Embryonic facial prominence (tissue), 1 donor: ENCODE data around the gene ALAS1.

Experiments used
- DNase-seq: peaks from one replicate; pipeline ENCODE4 v3.0.0-alpha.2; 2016; ENCODE audit errors: extremely low spot score

The ALAS1 gene

GRCh38 chr3:52198643-52199608, 966 bp downstream of the ALAS1 start:
- no peak for DNase-seq

DNA sequence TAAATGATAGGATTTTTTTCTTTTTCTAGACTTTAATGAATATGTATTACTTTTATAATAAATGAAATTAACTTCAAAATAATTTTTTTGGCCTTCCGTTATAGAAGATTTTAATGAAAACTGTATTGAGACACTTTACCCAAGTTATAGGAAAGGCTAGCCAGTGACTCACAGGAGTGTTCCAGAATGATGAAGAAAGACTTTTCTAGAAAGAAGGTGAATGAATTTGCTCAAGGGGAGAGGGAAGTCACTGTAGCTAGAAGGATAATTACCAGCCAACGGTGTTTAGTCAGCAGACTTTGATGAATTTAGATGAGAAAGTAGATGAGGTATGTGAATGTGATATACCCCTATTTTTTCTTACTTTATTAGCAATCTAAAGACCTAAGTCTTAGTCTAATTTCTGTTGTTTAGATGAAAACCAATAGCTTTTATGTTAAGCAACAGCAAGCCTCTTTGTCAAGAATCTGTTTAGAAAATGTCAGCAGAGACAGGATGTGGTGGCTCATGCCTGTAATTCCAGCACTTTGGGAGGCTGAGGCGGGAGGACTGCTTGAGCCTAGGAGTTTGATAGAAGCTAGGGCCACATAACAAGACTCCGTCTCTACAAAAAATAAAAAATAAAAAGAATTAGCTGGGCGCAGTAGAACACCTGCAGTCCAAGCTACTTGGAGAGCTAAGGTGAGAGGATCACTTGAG, 3.2 kb downstream of the ALAS1 start:
- DNase-seq: no peak

- no peak for DNase-seq
Measured at GRCh38 chr3:52202384-52203077, 4.6 kb downstream of the ALAS1 start.

DNA sequence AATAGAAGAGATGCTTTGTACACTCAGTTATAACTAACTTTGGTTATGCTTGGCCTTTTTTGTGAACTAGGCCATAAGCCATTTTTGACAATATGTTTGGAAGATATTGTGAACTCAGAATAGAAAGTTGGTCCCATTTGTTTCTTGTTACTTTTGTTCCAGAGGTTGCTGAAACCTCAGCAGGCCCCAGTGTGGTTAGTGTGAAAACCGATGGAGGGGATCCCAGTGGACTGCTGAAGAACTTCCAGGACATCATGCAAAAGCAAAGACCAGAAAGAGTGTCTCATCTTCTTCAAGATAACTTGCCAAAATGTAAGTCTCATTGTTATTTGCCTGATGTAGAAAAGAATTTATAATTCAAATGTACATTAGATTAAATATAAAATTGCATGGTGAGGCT, 5.7 kb downstream of the ALAS1 start:
- no peak for DNase-seq

GRCh38 chr3:52204337-52205073, 6.5 kb downstream of the ALAS1 start:
- no peak for DNase-seq

DNA sequence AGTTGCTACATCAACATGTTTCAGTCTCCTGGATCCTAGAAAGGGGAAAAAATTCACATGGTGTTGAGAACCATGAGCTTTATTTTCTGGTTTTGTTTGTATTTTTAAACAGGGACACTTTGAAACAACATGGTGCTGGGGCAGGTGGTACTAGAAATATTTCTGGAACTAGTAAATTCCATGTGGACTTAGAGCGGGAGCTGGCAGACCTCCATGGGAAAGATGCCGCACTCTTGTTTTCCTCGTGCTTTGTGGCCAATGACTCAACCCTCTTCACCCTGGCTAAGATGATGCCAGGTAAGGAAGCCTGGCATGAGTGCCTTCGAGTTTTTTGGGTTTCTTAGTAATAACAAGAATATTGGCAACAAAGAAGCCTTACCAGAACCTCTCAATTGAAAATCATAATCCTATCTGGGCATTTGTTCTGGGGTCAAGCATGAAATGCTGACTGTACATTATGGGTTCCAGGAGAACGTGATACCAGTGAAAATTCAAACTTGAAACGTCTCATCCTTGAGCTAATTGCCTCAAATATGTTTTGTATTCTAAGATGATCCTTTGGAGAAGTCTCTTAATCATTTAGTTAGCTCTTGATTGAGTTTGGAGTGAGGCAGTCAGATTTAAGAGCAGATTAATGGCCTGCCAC, 7.9 kb downstream of the ALAS1 start:
- no peak for DNase-seq

GRCh38 chr3:52208556-52208955, 10.6 kb downstream of the ALAS1 start:
- DNase-seq: no peak

- no peak for DNase-seq
Measured at GRCh38 chr3:52210037-52210436, 12.1 kb downstream of the ALAS1 start.

- DNase-seq: no peak
Measured at GRCh38 chr3:52210550-52211046, 12.6 kb downstream of the ALAS1 start.

DNA sequence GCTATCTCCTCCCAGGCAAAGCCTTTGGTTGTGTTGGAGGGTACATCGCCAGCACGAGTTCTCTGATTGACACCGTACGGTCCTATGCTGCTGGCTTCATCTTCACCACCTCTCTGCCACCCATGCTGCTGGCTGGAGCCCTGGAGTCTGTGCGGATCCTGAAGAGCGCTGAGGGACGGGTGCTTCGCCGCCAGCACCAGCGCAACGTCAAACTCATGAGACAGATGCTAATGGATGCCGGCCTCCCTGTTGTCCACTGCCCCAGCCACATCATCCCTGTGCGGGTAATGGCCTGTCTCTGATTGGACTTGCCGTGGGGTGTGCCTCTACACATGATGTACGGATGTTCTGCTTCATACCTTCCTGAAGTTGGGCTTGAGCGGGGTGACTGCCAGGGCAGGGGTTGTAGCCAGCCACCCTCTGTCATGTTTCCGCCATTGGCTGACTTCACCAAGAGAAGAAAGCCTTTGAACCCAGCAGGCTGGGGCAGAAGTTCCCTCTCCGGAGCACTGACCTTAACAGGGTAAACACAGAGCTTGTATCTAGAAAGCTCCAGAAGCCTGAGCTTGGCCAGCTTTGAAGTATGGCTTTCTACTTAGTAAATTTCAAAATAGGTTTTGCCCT, 13.4 kb downstream of the ALAS1 start:
- DNase-seq: no peak

DNA sequence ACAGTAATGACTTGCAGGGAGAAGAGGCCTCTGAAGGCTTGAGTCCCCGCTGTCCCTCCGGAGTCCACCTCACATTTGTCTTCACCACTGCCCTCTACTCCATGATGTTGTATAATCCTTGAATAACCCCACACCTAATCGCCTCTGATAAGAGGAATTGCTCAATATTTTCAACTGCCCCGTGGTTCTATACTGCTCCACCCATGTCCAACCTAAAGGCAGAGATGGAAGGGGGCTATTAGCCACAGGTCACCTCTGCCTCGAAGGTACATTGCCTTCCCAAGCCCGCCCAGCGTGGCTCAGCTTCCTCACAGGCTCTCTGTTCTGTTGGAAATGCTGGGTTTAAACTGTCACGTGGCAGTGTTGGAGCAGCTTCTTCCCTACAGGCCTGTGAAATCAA, 15.0 kb downstream of the ALAS1 start:
- DNase-seq: no peak

DNA sequence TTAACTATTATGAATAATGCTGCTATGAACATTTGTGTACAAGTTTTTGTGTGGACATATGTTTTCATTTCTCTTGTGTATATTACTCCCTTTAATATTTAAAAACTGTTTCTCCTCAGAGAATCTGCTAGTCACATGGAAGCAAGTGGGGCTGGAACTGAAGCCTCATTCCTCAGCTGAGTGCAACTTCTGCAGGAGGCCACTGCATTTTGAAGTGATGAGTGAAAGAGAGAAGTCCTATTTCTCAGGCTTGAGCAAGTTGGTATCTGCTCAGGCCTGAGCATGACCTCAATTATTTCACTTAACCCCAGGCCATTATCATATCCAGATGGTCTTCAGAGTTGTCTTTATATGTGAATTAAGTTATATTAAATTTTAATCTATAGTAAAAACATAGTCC, 15.9 kb downstream of the ALAS1 start:
- DNase-seq: no peak

DNA sequence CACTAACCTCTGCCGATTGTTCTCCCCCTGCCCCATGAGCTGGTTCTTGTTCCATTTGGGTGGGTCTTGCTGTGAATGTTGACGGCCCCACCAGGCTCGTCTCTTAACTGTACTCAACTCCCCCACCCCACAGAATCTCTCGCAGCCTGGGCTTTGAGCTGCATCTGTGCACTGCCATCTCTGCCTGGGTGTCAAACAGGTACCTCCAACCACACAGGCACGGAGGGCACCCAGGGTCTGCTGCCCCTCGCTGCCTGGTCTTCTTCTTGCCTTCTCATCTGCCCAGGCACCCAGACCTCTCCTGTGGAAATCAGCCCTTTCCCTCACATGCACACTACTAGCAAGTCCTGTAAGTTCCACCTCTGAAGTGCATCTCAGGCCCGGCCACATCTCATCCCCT, 17.4 kb downstream of the ALAS1 start:
- no peak for DNase-seq

GRCh38 chr3:52216585-52217408, 18.8 kb downstream of the ALAS1 start:
- no peak for DNase-seq

GRCh38 chr3:52217409-52217805, 19.4 kb downstream of the ALAS1 start:
- no peak for DNase-seq

DNA sequence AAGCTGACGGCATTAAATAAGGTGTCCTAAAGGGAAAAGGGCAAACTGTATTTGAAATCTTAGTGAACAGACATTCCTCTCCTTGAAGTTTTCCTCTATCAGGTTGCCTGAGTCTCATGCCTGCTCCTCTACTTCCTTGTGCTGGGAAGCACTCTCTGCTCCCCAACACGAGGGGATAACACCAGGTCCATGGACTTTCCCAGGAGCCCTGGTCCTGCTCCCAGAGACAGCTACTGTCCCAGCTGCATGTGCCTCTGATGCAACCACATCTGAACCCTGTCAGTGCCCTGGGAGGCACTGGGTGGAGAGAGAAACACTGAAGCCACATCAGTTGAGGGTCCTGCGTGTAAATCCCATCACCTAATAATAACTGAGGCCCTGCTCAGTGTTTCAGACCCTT, 20.1 kb downstream of the ALAS1 start:
- DNase-seq: no peak

GRCh38 chr3:52218454-52218853, 20.5 kb downstream of the ALAS1 start:
- no peak for DNase-seq

GRCh38 chr3:52218937-52219650, 21.1 kb downstream of the ALAS1 start:
- DNase-seq: no peak
